PC-9 (cell line): ENCODE results near the gene PUM1. TPM values are rescaled to one million over a fixed set of nuclear protein-coding genes. Genes with fewer than 3 reads are reported as not detected.

ENCODE experiments used
- BruUV-seq: library from RNA; stranded (reverse); fragments of 400-500 nt; replicated peaks from 2 replicates; lab custom pipeline; 2021; lab: Mats Ljungman, UMichigan
- CTCF ChIA-PET: fragments of 300-600 bp; sonication (Branson Sonifier 250); formaldehyde crosslinking; loops from one replicate; lab custom pipeline; 2022; ENCODE audit warnings: antibody characterized with exemption; lab: Charles Lee
- POLR2A ChIA-PET: fragments of 300-600 bp; sonication (Branson Sonifier 250); formaldehyde crosslinking; loops from one replicate; lab custom pipeline; 2022; ENCODE audit warnings: antibody characterized with exemption; ENCODE audit not compliant: unreplicated experiment; lab: Charles Lee
- DNase-seq, 2 experiments: peaks; one replicate each; pipeline versions ENCODE4 v3.0.0 to v3.0.0-alpha.2; 2015 to 2022; ENCODE audit warnings: mixed read lengths in 1 of 2
- H2AFZ ChIP-seq: fragments of 200-600 bp; sonication (generic); 2 replicates; pipeline ENCODE4 v1.8.1; 2017; ENCODE audit warnings: antibody characterized with exemption
- H3F3A ChIP-seq: fragments of 200-600 bp; sonication (generic); 2 replicates; pipeline ENCODE4 v1.8.1; 2017; ENCODE audit warnings: antibody characterized with exemption, mild to moderate bottlenecking, low read depth; ENCODE audit not compliant: insufficient read depth
- H3K27ac ChIP-seq: fragments of 200-600 bp; sonication (generic); 2 replicates; pipeline ENCODE4 v1.6.1; 2016; ENCODE audit warnings: mixed run types
- H3K27me3 ChIP-seq: fragments of 200-600 bp; sonication (generic); 2 replicates; pipeline ENCODE4 v1.6.1; 2016; ENCODE audit warnings: low read depth, mixed run types; ENCODE audit not compliant: insufficient read depth
- H3K36me3 ChIP-seq: fragments of 200-600 bp; sonication (generic); 2 replicates; pipeline ENCODE4 v1.6.1; 2016; ENCODE audit warnings: low read depth, mixed run types
- H3K4me1 ChIP-seq: fragments of 200-600 bp; sonication (generic); replicated peaks from 2 replicates; pipeline ENCODE4 v1.6.1; 2016; ENCODE audit warnings: mixed run types; ENCODE audit not compliant: insufficient read depth
- H3K4me2 ChIP-seq: fragments of 200-600 bp; sonication (generic); 2 replicates; pipeline ENCODE4 v1.6.1; 2017; ENCODE audit warnings: mixed run types
- H3K4me3 ChIP-seq: fragments of 200-600 bp; sonication (generic); 2 replicates; pipeline ENCODE4 v1.6.1; 2016; ENCODE audit warnings: mixed run types
- H3K79me2 ChIP-seq: fragments of 200-600 bp; sonication (generic); 2 replicates; pipeline ENCODE4 v1.6.1; 2017; ENCODE audit warnings: low read depth, mixed run types
- H3K9me2 ChIP-seq: fragments of 200-600 bp; sonication (generic); 2 replicates; pipeline ENCODE4 v1.8.1; 2017; ENCODE audit warnings: mild to moderate bottlenecking; ENCODE audit not compliant: insufficient read depth
- H3K9me3 ChIP-seq: fragments of 200-600 bp; sonication (generic); 2 replicates; pipeline ENCODE4 v1.8.1; 2016; ENCODE audit warnings: low read depth; ENCODE audit not compliant: insufficient read depth
- H4K20me1 ChIP-seq: fragments of 200-600 bp; sonication (generic); 2 replicates; pipeline ENCODE4 v1.8.1; 2017; ENCODE audit not compliant: insufficient read depth
- EZH2 ChIP-seq: fragments of 200-600 bp; sonication (generic); IDR thresholded peaks from 2 replicates; pipeline ENCODE4 v1.8.0; 2017; ENCODE audit warnings: antibody characterized with exemption, low read depth
- intact Hi-C: fragments of 100-400 bp; cut with micrococcal nuclease; formaldehyde crosslinking; loops from one replicate; pipeline ENCODE4 v1.10.0; 2022; ENCODE audit not compliant: unreplicated experiment
- total RNA-seq: library from RNA; stranded (reverse); gene quantifications from 2 replicates; pipeline ENCODE4 v1.2.3, GENCODE V29; 2021
- TF ChIP-seq, protein P1 (sequence below): fragments of 200-600 bp; sonication (generic); conservative IDR thresholded peaks from 2 replicates; pipeline ENCODE4 v1.6.1; 2017; ENCODE audit warnings: mixed run types, antibody characterized with exemption, mild to moderate bottlenecking, moderate library complexity

PUM1 gene
- total RNA-seq, 1 experiment from 2014 or later = 117 TPM

DNA sequence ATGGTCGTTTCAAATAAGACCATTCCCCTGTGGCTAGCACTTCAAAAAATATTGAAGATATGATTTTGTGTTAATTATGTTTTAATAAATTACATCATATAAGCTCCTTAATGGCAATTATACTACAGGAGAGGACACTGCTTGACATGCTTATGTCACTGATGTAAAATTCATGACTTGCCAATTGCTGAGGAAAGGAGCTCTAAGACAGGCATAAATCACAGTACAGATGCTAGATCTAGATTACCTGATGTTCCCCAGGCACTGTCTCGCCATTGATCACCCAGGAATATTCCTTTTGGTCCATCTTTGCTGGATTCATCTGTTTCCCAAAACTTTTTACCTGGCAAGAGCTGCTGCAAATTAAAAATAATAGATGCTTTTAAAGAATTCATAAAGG is 58.8 kb downstream of the PUM1 start:
- H2AFZ ChIP-seq = no peak overlapping the region
- ChIA-PET CTCF (no interaction called here), POLR2A (no interaction called here)
- H3K79me2 ChIP-seq = peaks cover 95% of the 10 kb centered on the region
- no peaks in the 10 kb centered on the region for H3K9me3 ChIP-seq
- peaks cover 6% of the 10 kb centered on the region; the same call in 1 of the 2 replicates for H3F3A ChIP-seq
- no peaks in the 10 kb centered on the region for H3K36me3 ChIP-seq
- no peak overlapping the region for H3K4me3 ChIP-seq
- H3K4me2 ChIP-seq = no peak overlapping the region
- BruUV-seq = no TSS peak
- H3K4me1 ChIP-seq = peaks cover 11% of the 10 kb centered on the region; the same call in 1 of the 2 replicates
- DNase-seq = no peak
- intact Hi-C loops = loop anchor here (2.0 kb wide), 1 partner anchor 14 kb away; no protein-coding TSS in a partner anchor
- peak overlapping the region; percentile 20; the same call in 1 of the 2 replicates for H3K27ac ChIP-seq
- TF ChIP-seq, protein P1, sequence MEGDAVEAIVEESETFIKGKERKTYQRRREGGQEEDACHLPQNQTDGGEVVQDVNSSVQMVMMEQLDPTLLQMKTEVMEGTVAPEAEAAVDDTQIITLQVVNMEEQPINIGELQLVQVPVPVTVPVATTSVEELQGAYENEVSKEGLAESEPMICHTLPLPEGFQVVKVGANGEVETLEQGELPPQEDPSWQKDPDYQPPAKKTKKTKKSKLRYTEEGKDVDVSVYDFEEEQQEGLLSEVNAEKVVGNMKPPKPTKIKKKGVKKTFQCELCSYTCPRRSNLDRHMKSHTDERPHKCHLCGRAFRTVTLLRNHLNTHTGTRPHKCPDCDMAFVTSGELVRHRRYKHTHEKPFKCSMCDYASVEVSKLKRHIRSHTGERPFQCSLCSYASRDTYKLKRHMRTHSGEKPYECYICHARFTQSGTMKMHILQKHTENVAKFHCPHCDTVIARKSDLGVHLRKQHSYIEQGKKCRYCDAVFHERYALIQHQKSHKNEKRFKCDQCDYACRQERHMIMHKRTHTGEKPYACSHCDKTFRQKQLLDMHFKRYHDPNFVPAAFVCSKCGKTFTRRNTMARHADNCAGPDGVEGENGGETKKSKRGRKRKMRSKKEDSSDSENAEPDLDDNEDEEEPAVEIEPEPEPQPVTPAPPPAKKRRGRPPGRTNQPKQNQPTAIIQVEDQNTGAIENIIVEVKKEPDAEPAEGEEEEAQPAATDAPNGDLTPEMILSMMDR = no peak
- no peak for TF ChIP-seq EZH2
- H3K9me2 ChIP-seq = no peaks in the 10 kb centered on the region
- H3K27me3 ChIP-seq = no peaks in the 10 kb centered on the region
- H4K20me1 ChIP-seq = peaks cover 89% of the 10 kb centered on the region

DNA sequence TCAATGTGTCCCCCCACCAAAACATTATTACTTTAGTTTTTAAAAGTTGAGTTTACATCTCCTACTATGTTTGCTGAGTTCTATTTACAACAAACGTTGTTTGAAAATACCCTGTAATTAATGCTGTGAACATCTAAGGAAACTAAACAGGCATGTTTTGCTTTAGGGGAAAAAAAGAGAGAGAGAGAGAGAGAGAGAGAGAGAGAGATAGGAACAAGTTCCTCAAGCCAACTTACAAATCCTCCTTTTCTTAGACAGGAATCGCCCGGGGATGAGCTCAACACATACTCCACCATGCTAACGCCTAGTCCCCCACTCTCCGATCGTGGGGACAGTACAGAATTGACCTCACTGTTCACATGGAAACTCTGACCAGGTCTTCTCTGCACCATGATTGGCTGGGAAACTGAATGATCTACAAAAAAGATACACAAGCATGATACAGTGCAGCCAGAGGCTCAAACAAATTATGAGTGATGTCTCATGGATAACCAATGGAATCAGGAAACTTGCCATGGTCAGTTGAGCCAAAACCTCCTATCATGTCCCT is 59.8 kb downstream of the PUM1 start:
- Histone ChIP-seq H3K4me2 (no peak overlapping the region), H3K36me3 (no peaks in the 10 kb centered on the region), H3K27me3 (no peaks in the 10 kb centered on the region), H3K9me2 (no peaks in the 10 kb centered on the region), H3K9me3 (no peaks in the 10 kb centered on the region), H4K20me1 (peaks cover 83% of the 10 kb centered on the region), H3K4me1 (peaks cover 11% of the 10 kb centered on the region; the same call in 1 of the 2 replicates), H3F3A (no peaks in the 10 kb centered on the region; the same call in 1 of the 2 replicates), H3K27ac (no peak overlapping the region), H3K79me2 (peaks cover 91% of the 10 kb centered on the region), H3K4me3 (no peak overlapping the region), H2AFZ (no peak overlapping the region)
- no TSS peak for BruUV-seq
- intact Hi-C loops = loop anchor here (2.0 kb wide), 1 partner anchor 15 kb away; no protein-coding TSS in a partner anchor
- POLR2A ChIA-PET = no interaction called here
- CTCF ChIA-PET = no interaction called here
- no peak for DNase-seq
- TF ChIP-seq, protein P1 = no peak
- no peak for TF ChIP-seq EZH2

GRCh38 chr1:31005198-31005597 is 60.3 kb downstream of the PUM1 start:
- no peaks in the 10 kb centered on the region for H3K9me2 ChIP-seq
- H3K36me3 ChIP-seq = 0 out of 2 replicates have a peak, but pooled peaks cover 4% of the 10 kb centered on the region
- H3K27me3 ChIP-seq = no peaks in the 10 kb centered on the region
- H3K4me2 ChIP-seq = no peak overlapping the region
- ChIA-PET CTCF (no interaction called here), POLR2A (no interaction called here)
- H3K4me3 ChIP-seq = no peak overlapping the region
- no peak for DNase-seq
- H2AFZ ChIP-seq = no peak overlapping the region
- intact Hi-C loops = no loop called here
- H3K27ac ChIP-seq = no peak overlapping the region
- H3K4me1 ChIP-seq = peaks cover 11% of the 10 kb centered on the region; the same call in 1 of the 2 replicates
- H3F3A ChIP-seq = no peaks in the 10 kb centered on the region; the same call in 1 of the 2 replicates
- H3K79me2 ChIP-seq = peaks cover 91% of the 10 kb centered on the region
- no TSS peak for BruUV-seq
- no peaks in the 10 kb centered on the region for H3K9me3 ChIP-seq
- TF ChIP-seq, protein P1 = no peak
- no peak for TF ChIP-seq EZH2
- H4K20me1 ChIP-seq = peaks cover 83% of the 10 kb centered on the region
